HTERT RPE-1 (cell line): ENCODE results near the gene B4GALT5.
"Not testable (repeated sequence)": the region's sequence is repeated elsewhere in the genome, so short reads cannot be mapped to it uniquely, and the experiment has no call there.

Source experiments
- in situ Hi-C: fragments of 300-500 bp; cut with MboI; formaldehyde crosslinking; loops from 4 replicates; pipeline ENCODE4 v1.14.3; 2020; ENCODE audit warnings: low sequenced_read_pairs

Gene B4GALT5

DNA sequence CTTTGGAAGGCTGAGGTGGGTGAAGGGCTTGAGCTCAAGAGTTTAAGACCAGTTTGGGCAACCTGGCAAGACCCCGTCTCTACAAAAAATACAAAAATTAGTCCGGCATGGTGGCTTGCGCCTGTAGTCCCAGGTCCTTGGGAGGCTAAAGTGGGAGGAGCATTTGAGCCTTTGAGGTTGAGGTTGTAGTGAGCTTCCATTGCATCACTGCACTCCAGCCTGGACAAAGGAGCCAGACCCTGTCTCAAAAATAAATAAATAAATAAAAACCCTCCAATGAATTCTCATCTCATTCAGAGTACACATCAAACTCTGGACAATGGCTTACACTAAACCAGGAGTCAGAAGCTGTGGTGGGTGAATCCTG lies 31.8 kb downstream of the B4GALT5 start:
- in situ Hi-C loops = no loop called here

DNA sequence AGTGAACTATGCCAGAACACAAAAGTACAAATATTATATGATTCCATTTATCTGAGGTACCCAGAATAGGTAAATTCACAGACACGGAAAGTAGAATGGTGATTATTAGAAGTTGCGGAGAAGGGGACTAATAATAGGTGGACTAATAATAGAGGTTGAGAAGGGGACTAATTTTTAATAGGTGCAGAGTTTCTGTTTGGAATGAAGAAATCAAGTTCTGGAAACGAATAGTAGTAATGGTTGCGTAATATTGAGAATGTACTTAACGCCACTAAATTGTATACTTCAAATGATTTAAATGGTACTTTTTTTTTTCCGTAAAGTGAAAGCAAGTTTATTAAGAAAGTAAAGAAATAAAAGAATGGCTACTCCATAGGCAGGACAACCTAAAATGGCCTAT lies 33.2 kb downstream of the B4GALT5 start:
- in situ Hi-C loops = no loop called here

DNA sequence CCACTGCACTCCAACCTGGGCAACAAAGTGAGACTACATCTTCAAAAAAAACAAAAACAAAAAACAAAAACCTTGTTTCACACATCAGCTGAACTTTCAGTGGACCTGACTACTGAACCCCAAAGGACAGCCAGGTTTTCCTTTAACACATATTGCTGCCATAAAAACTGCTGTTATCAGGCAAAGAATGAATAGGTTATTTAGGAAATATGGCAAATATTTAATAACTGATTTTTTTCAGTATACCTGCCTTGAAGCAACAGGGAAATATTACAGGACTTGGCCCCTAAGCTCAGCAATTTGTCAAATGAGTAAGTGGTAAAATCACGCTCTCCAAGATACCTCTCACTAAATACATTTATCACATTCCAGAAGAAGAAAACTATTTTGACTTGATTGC lies 34.0 kb downstream of the B4GALT5 start:
- in situ Hi-C loops = no loop called here

DNA sequence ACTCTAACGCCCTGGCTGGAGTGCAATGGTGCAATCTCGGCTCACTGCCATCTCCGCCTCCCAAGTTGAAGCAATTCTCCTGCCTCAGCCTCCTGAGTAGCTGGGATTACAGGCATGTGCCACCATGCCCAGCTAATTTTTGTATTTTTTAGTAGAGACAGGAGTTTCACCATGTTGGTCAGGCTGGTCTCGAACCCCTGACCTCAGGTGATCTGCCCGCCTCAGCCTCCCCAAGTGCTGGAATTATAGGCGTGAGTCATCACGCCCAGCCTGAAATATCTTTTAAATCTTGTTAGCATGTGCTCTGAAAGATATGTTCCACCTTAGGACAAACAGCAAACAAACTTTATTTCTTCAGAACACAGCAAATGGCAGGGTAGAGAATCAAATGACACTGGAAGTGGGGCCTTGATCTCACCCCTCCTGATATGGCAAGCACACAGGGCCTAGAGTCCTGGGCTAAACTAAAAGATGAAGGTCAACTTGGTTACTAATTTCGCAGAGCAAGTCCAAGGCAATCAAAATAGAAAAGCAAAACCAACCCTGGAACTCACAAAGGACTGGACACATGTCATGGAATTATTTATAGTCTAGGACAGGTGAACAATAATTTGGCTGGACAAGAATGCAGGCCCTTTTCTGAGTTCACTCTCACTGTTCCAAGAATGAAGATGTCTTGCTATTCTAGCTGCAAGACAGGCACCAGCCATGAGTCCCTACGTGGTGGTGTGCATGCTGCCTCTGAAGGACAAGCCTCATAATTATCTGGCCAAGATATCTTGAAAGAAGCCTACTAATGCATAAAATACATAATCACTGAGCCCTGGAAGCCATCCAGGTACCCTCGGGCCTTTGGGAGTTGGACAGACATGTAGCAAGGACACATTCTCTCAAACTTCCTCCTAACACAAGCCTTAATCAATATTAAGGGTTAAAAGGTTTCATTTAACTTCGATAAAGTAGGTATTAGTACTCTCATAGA lies 35.6 kb downstream of the B4GALT5 start:
- in situ Hi-C loops = no loop called here

DNA sequence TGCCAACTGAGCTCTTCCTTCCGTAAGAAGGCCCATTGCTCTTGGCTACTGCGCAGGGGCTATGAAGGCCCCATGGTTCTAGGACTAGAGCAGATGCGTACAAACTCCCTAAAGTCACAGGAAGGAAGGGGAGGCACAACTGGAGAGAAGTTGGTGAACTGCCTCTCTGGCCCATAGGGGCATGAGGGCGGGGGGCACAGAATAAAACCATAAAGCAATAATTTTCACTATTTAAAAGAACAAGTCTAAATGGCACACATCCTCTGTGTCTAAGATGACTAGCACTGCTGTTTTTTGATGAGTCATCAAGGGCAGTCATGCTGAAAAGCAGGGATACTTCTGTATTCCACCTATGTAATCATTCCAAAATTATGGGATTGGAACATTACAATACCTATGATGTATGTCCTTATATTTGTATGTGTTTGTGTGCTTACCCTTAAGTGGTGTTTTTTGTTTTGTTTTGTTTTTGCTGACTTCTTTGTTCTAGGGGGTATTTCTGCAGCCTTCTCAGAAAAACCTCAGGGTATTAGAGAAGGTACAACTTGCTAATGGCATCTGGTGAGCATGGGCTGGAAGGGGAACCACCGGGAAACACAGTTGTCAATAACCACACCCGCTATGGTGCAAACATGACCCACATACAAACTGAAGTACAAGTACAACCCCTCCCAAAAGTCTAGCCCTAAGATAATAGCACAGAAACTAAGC lies 36.9 kb downstream of the B4GALT5 start:
- in situ Hi-C loops = no loop called here

DNA sequence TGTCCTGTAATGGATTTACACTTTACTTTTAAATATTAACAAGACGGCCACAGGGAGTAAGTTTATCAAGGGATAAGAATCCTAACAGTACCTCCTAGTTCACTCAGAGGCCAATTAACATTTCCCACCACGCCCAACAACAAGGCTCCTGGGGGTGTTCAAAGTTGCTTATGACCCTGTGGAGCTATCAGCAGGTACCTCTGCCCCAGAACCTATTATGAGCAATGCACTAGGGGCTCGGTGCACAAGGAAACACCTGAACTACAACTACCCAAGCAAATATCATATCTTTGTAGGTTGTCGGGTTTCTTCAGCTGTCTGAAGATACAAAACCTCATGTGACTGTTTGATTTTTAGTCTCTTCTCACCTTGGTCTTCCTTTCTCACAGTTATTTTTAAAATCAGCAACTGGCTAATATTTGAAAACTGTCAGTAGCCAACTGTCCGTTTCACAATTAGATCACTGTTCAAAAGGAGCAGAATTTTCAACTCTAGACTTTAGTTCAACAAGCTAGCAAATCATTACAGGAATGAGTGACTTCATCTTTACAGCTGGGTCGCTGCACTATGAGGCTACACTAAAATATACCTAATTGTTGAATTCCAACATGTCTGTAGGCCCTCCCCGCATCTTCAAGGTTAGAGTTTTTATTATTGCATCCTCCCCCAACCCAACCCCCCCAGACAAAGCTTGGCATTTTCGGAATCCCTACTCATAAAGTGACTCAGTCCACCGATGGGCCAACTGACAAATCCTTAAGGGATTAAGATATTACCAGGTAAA lies 38.1 kb downstream of the B4GALT5 start:
- in situ Hi-C loops = no loop called here

DNA sequence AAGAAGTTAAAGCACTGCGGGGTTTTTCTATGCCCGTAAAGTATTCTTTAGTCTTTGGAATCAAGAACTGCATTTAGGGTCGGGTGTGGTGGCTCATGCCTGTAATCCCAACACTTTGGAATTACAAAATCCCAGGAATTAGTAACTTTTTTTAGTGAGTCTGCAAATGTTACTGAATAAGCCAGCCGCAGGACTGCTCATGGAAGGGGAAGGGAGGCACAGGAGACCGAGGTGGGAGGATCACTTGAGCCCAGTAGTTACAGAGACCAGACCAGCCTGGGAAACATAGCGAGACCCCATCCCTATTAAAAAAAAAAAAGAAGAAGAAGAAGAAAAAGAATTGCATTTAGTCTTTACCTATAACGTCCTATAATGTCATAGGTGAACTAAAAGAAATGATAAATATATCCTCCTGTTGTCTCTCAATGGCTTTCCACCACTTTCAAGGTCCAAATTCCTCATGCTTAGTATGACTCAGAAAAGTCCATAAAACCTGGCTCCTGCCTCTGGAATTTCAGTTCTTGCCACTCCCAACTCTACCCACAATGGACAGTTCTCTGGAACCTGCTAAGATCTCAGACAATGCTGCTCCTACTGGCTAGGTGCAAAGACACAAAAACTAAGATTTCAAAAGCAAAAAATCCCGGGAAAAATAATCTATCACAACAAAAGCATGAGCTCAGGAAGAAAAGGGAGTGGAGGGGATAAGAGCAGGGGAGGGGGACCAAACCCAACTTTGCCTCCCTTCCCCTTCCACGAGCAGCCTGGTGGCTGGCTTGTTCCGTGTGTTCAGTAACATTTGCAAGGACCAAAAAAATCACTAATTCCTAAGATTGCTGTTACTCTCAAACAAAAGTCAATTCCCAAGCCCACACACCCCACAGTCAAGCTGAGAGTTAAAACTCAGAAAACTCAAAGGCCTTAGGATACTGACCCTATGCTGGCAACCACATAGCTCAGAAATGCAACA lies 39.0 kb downstream of the B4GALT5 start:
- in situ Hi-C loops = no loop called here

DNA sequence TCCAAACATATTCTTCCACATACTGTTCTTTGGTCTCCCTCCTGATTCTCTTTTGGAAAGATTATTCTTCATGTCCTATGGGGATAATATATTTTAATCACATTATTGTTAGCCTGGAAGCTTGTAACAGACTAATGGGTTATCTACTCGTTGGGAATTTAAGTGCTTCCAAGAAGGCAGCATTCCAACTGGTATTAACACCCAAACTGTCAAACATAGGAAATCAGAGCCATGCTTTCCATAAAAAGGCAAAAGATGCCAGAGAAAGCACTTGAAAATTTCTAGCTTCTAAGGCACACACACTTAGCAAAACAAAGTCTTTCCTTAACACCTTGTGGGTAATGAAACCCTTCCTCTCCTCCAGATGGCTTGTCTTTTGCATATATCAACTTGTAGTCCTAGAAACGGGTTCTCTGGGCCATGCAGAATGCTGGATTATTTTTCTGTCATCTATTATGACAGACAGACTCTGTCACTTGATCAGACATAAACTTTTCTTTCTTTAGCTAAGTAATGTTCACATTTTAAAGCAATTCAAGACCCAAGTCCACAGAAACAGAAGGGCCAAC lies 41.5 kb downstream of the B4GALT5 start:
- in situ Hi-C loops = no loop called here

DNA sequence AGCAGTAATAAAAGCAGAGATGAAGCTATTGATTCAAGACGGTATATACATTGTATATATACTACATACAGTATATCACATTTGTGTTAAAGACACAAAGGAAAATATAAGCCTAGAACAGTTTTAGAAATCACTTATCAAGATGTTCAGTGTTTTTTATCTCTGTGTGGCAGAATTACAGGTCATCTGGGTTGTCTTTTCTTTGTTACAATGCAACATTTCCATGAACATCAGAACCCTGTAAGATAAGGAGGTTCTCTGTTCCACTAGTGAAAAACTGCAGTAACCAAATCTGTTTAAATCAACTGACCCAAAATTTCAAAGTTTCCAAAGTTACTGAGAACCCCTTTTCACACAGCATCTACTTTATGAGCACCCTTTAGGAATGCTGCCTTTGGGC lies 42.2 kb downstream of the B4GALT5 start:
- in situ Hi-C loops = no loop called here

DNA sequence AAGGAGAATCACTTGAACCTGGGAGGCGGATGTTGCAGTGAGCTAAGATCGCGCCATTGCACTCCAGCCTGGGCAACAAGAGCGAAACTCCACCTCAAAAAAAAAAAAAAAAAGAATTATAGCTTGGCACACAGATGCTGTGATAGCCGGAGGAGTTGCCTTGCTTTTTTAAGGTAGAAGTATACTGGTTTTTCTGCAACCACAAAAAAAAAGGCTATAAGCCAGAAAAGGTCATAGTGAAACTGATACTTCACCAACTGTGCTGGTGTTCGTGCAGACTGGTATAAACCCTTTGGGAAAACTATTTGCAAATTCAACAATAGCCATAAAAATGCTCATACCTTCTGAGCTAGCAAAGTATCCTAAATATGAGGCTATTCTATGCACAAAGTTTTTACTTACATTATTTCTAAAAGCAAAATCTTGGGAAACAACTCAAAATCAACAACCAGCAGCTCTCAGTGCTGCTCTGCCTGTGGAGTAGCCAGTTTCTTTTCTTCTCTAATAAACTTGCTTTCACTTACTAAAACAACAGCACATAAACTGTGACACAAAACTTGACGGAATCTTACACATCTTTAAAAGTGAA lies 44.0 kb downstream of the B4GALT5 start:
- in situ Hi-C loops = no loop called here

DNA sequence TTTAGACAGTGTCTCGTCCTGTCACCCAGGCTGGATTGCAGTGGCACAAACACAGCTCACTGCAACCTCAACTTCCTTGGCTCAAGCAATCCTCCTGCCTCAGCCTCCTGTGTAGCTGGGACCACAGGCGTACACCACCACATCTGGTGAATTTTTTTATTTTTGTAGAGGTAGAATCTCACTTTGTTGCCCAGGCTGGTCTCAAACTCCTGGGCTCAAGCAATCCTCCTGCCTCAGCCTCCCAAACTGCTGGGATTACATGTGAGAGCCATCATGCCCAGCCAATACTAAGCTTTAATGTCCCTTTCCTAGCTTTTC lies 44.8 kb downstream of the B4GALT5 start:
- in situ Hi-C loops = not testable (repeated sequence)

DNA sequence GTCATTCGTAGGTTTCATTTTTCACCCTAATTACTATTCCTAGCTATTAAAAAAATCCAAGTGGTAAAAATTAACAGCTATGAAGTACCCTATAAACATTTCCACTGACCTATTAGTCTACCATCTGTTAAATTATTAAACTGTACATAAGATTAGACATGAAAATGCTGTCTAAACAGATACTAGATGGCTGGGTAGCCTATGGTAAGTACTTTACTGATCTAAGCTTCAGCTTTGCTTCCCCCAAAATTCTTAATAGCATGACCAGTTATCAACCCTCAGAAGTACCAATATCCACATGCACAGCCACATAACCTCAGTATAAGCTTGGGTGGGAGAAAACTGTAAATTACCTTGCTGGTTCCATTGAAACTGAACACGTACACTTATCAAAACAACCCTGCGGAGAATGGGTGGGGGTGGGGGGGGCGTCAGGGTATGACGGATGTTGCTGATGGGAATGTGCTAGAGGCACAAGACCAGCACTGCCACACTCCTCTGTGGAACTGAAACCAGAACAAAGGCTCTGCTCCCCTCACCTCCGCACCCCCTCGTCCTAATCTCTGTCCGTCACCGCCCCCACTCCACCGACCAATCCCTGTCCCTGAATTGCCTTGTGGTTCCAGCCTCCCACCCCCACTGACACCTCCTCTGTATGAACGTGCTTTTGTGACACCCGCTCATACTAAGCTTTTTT lies 45.3 kb downstream of the B4GALT5 start:
- in situ Hi-C loops = no loop called here

DNA sequence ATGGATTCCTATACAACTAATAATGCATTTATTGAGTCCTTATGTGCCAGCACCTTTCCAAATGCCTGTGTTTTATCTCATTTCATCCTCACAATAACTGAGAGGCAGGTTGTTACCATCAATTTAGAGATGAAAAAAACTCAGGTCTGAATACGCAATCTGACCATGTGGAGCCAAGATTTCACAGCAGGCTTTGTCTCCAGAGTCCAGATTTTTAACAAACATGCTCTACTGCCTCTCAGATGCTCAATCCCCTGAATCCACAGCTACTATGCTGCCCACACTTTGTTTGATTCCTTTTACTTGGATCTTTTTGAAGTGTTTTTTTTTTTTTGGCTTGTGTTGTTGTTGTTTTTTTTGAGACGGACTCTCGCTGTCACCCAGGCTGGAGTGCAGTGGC lies 46.8 kb downstream of the B4GALT5 start:
- in situ Hi-C loops = no loop called here

DNA sequence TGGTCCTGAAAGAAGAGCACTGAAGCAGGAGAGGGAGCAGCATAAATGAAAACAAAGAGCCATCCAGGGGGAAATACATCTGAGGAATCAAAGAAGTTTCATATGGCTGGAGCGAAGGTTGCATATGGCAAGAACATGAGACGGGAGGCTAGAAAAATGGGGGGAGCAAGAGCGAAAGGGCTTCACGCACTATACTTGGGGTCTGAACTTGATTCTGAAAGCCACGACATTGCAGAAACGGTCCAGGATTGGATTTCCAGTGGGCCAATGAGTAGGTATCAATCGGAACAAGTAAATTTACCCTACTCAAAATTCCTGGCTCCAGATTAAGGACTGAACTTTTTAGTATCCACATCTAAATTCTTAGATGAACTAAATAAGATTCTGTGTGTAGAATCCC lies 47.9 kb downstream of the B4GALT5 start:
- in situ Hi-C loops = no loop called here

DNA sequence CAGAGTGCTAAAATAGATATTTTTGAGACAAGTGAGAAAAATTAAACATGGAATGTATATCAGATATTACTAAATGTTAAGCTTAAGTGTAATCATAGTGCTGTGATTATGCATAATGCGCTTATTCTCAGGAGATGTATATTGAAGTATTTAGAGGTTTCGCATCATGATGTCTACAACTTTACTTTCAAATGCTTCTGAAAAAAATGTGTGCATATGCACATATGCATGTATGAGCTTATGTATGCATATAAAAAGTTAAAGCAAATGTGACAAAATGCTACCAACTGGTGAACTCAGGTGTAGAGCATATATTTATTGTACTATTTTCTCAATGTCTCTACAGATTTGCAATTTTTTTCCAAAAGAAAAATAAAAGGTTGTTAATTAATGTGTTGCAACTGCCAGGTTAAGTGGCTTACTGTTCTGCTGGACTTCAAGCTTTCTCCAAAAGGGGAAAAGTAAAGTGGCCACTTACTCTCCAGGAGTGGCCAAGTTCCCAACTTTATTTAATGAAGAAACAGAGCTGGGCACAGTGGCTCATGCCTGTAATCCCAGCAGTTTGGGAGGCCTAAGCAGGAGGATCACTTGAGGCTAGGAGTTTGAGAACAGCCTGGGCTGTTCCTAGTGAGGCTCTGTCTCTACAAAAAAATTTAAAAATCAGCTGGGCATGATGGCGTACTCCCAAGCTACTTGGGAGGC lies 48.9 kb downstream of the B4GALT5 start:
- in situ Hi-C loops = no loop called here

DNA sequence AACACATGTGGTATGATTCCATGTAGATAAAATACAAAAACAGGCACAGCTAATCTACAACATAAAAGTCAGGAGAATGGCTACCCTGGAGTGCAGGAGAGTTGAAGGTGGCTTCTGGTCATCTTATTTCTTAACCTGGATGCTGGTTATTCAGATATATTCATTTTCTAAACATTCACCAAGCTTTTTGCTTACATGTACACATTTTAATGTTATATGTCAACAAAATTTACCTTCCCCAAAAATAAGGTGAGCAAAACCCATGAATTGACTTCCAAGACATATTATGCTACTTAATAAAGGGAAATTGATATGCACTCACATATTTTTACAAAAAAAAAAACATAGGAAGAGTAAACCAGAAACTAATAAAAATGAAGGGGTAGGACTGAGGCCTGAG lies 50.6 kb downstream of the B4GALT5 start:
- in situ Hi-C loops = no loop called here

DNA sequence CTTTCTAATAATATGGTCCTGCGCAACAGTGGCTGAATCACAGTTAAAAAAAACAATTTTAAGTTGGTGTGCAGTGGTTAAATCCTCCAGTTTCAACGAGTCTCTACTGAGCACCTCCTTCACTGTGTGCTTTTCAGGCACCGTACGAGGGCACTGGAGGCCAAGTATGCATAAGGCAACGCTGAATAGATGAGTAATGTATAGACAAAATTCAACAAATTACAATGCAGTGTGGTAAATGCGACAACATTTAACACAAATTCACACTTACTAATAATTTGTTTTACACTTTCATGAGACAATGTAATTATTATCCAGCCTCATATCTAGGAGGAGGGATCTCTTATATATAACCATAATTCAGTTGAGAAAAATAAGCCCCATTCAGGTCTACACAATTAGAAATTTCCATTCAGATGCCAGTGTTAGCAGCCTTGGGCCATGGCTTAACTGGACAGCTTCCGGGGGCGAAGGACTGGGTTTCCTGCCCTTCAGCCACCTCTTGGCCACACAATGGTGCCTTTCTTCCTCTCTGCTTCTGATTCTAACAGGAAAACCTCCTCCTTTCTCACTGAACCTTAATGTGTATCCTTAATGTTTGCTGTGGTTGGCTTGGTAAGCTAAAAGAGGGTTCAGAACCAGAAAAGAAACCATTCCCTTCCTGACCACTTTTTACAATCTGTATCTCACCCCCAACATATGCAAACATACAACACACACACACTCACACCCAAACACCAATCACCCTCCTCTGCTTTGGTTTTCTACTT lies 51.9 kb downstream of the B4GALT5 start:
- in situ Hi-C loops = no loop called here

DNA sequence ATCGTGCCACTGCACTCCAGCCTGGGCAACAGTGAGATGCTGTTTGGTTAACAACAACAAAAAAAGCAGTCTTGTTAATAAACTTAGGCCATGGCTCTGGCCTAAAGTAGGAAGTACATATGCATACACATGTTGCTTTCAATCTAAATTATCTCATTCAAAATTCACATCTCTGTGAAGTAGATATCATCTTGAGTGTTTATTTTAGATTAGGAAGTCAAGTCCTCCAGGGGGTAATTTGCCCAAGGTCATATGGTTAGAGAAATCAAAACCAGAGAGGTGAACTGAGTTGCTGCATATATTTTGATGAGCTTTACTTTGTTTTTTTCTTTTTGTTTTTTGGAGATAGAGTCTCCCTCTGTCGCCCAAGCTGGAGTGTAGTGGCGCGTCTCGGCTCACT lies 52.8 kb downstream of the B4GALT5 start:
- in situ Hi-C loops = no loop called here
